ENCODE data around the gene LRWD1.
"Not testable (repeated sequence)": the region's sequence is repeated elsewhere in the genome, so short reads cannot be mapped to it uniquely, and the experiment has no call there.

Gene LRWD1

GRCh38 chr7:102493220-102493935 lies 28.6 kb downstream of the LRWD1 start:
- not testable (repeated sequence) for H3K27ac Mint-ChIP-seq

GRCh38 chr7:102494026-102494425 lies 29.2 kb downstream of the LRWD1 start:
- DNase-seq; H3K27ac Mint-ChIP-seq; H3K9me3 Mint-ChIP-seq; H3K4me3 Mint-ChIP-seq; H3K4me1 Mint-ChIP-seq; H3K27me3 Mint-ChIP-seq (ENCODE audit: low read depth, poor library complexity); H3K36me3 Mint-ChIP-seq (ENCODE audit: low read depth): not testable (repeated sequence)

More at GRCh38 chr7:102493220-102493935, 28.6 kb downstream of the LRWD1 start:
- not testable (repeated sequence) for H3K9me3 Mint-ChIP-seq; H3K36me3 Mint-ChIP-seq (ENCODE audit: low read depth); H3K4me3 Mint-ChIP-seq; H3K4me1 Mint-ChIP-seq; H3K27me3 Mint-ChIP-seq (ENCODE audit: low read depth, poor library complexity); DNase-seq

GRCh38 chr7:102494473-102495149 lies 29.8 kb downstream of the LRWD1 start:
- DNase-seq; H3K27ac Mint-ChIP-seq; H3K4me3 Mint-ChIP-seq; H3K27me3 Mint-ChIP-seq (ENCODE audit: low read depth, poor library complexity); H3K36me3 Mint-ChIP-seq (ENCODE audit: low read depth); H3K4me1 Mint-ChIP-seq; H3K9me3 Mint-ChIP-seq: not testable (repeated sequence)

- H3K9me3 Mint-ChIP-seq; H3K4me1 Mint-ChIP-seq; DNase-seq; H3K27me3 Mint-ChIP-seq (ENCODE audit: low read depth, poor library complexity); H3K27ac Mint-ChIP-seq; H3K36me3 Mint-ChIP-seq (ENCODE audit: low read depth); H3K4me3 Mint-ChIP-seq: not testable (repeated sequence)
Observed at GRCh38 chr7:102496861-102497260, 32.1 kb downstream of the LRWD1 start.

GRCh38 chr7:102497308-102497707 lies 32.5 kb downstream of the LRWD1 start:
- not testable (repeated sequence) for H3K4me1 Mint-ChIP-seq; H3K36me3 Mint-ChIP-seq (ENCODE audit: low read depth); H3K27me3 Mint-ChIP-seq (ENCODE audit: low read depth, poor library complexity); H3K4me3 Mint-ChIP-seq; H3K9me3 Mint-ChIP-seq; H3K27ac Mint-ChIP-seq; DNase-seq

GRCh38 chr7:102498321-102498720 lies 33.5 kb downstream of the LRWD1 start:
- DNase-seq; H3K4me1 Mint-ChIP-seq; H3K9me3 Mint-ChIP-seq; H3K36me3 Mint-ChIP-seq (ENCODE audit: low read depth); H3K27ac Mint-ChIP-seq; H3K27me3 Mint-ChIP-seq (ENCODE audit: low read depth, poor library complexity); H3K4me3 Mint-ChIP-seq: not testable (repeated sequence)

GRCh38 chr7:102503141-102503540 lies 38.4 kb downstream of the LRWD1 start:
- H3K27ac Mint-ChIP-seq; H3K4me3 Mint-ChIP-seq; H3K27me3 Mint-ChIP-seq (ENCODE audit: low read depth, poor library complexity); H3K4me1 Mint-ChIP-seq; H3K36me3 Mint-ChIP-seq (ENCODE audit: low read depth); DNase-seq; H3K9me3 Mint-ChIP-seq: not testable (repeated sequence)

- H3K27me3 Mint-ChIP-seq (ENCODE audit: low read depth, poor library complexity); H3K4me3 Mint-ChIP-seq; H3K27ac Mint-ChIP-seq; H3K4me1 Mint-ChIP-seq; H3K9me3 Mint-ChIP-seq; DNase-seq; H3K36me3 Mint-ChIP-seq (ENCODE audit: low read depth): not testable (repeated sequence)
Observed at GRCh38 chr7:102505298-102506185, 40.8 kb downstream of the LRWD1 start.

GRCh38 chr7:102507410-102508088 lies 42.8 kb downstream of the LRWD1 start:
- not testable (repeated sequence) for H3K9me3 Mint-ChIP-seq; H3K36me3 Mint-ChIP-seq (ENCODE audit: low read depth); H3K4me3 Mint-ChIP-seq; DNase-seq; H3K4me1 Mint-ChIP-seq; H3K27me3 Mint-ChIP-seq (ENCODE audit: low read depth, poor library complexity); H3K27ac Mint-ChIP-seq

- not testable (repeated sequence) for H3K27me3 Mint-ChIP-seq (ENCODE audit: low read depth, poor library complexity); H3K36me3 Mint-ChIP-seq (ENCODE audit: low read depth); H3K4me3 Mint-ChIP-seq; H3K9me3 Mint-ChIP-seq; DNase-seq; H3K27ac Mint-ChIP-seq; H3K4me1 Mint-ChIP-seq
Observed at GRCh38 chr7:102510575-102510974, 45.8 kb downstream of the LRWD1 start.

- H3K9me3 Mint-ChIP-seq, H3K27ac Mint-ChIP-seq: not testable (repeated sequence)
Observed at GRCh38 chr7:102511860-102512522, 47.2 kb downstream of the LRWD1 start.

GRCh38 chr7:102512642-102513221 lies 47.9 kb downstream of the LRWD1 start:
- H3K4me3 Mint-ChIP-seq = peak overlapping the region; percentile 15
- H3K4me1 Mint-ChIP-seq; H3K9me3 Mint-ChIP-seq; H3K36me3 Mint-ChIP-seq (ENCODE audit: low read depth); H3K27ac Mint-ChIP-seq; H3K27me3 Mint-ChIP-seq (ENCODE audit: low read depth, poor library complexity): not testable (repeated sequence)
- DNase-seq = peak; percentile 8

More at GRCh38 chr7:102511860-102512522, 47.2 kb downstream of the LRWD1 start:
- DNase-seq; H3K36me3 Mint-ChIP-seq (ENCODE audit: low read depth); H3K4me1 Mint-ChIP-seq; H3K27me3 Mint-ChIP-seq (ENCODE audit: low read depth, poor library complexity); H3K4me3 Mint-ChIP-seq: not testable (repeated sequence)
